Natural killer cell (primary cell): ENCODE results near the gene C12orf50. TPM values are rescaled to one million over a fixed set of nuclear protein-coding genes. Genes with fewer than 3 reads are reported as not detected.
A peak's percentile ranks its signal among the peaks of the same experiment; 100 is the strongest.

Experiments used
- ATAC-seq, 3 donors: fragments of 150-1000 bp in 2 of 3; fragments of 200-7000 bp in 1 of 3; cut with Tn5 transposase; 1 replicate in 1 of 3; 2 replicates in 2 of 3; pipeline ENCODE4 v1.10.0; 2021; ENCODE audit warnings: mild to moderate bottlenecking in 2 of 3, moderate library complexity in 2 of 3
- DNase-seq, 2 donors: peaks; one replicate each; pipeline versions ENCODE4 v3.0.0 to v3.0.0-alpha.2; 2013 to 2021; ENCODE audit warnings: mixed read lengths in 1 of 2
- H3K27ac ChIP-seq: one replicate; pipeline ENCODE4 v1.5.1; 2013; ENCODE audit warnings: mild to moderate bottlenecking, low read length
- H3K27me3 ChIP-seq: one replicate; pipeline ENCODE4 v1.6.1; 2013; ENCODE audit warnings: low read length; ENCODE audit not compliant: control insufficient read depth, insufficient read depth
- H3K36me3 ChIP-seq: one replicate; pipeline ENCODE4 v1.6.1; 2013; ENCODE audit warnings: low read length; ENCODE audit not compliant: control insufficient read depth, insufficient read depth
- H3K4me1 ChIP-seq: one replicate; pipeline ENCODE4 v1.6.1; 2013; ENCODE audit warnings: low read length; ENCODE audit not compliant: control insufficient read depth, insufficient read depth
- H3K4me3 ChIP-seq: one replicate; pipeline ENCODE4 v1.5.1; 2013; ENCODE audit warnings: low read length
- H3K9me3 ChIP-seq: one replicate; pipeline ENCODE4 v1.6.1; 2013; ENCODE audit warnings: low read length; ENCODE audit not compliant: control insufficient read depth, insufficient read depth
- H3K27ac Mint-ChIP-seq, 2 donors: one replicate each; pipeline ENCODE4 v1.8.0; 2022; ENCODE audit warnings: mild to moderate bottlenecking in 2 of 2, mixed read lengths in 2 of 2, moderate library complexity in 1 of 2
- H3K27me3 Mint-ChIP-seq, 2 donors: one replicate each; pipeline ENCODE4 v1.8.0; 2022; ENCODE audit warnings: low read depth in 2 of 2, mixed read lengths in 2 of 2
- H3K36me3 Mint-ChIP-seq: one replicate; pipeline ENCODE4 v1.8.0; 2022; ENCODE audit warnings: mixed read lengths
- H3K4me1 Mint-ChIP-seq, 2 donors: one replicate each; pipeline ENCODE4 v1.8.0; 2022; ENCODE audit warnings: mixed read lengths in 2 of 2
- H3K4me3 Mint-ChIP-seq: one replicate; pipeline ENCODE4 v1.8.0; 2022; ENCODE audit warnings: mild to moderate bottlenecking, moderate library complexity, mixed read lengths
- H3K9me3 Mint-ChIP-seq, 2 donors: one replicate each; pipeline ENCODE4 v1.8.0; 2022; ENCODE audit warnings: mixed read lengths in 2 of 2
- CTCF ChIP-seq: fragments of 200-600 bp; IDR thresholded peaks from one replicate; pipeline ENCODE4 v1.8.0; 2022; ENCODE audit warnings: antibody characterized with exemption
- WGBS: methylation state at CpG from one replicate; pipeline ENCODE4 v1.1.7; 2013; ENCODE audit warnings: missing lambda C conversion rate; ENCODE audit not compliant: insufficient coverage; 5-methylcytosine and 5-hydroxymethylcytosine counted together
- intact Hi-C: fragments of 100-400 bp; cut with micrococcal nuclease; formaldehyde crosslinking; loops from one replicate; pipeline ENCODE4 v1.14.2; 2022
- total RNA-seq, 4 donors: library from RNA; stranded (reverse); fragments of 120-200 nt in 1 of 4; gene quantifications; one replicate each; pipeline versions ENCODE4 v1.2.3 to v1.2.4, GENCODE V29; 2013 to 2022

Gene C12orf50
- total RNA-seq, 3 donors from 2014 or later (not counting 1 experiment from before 2014, with no cell fraction given): 0.18 TPM; not detected in 2

GRCh38 chr12:88001327-88001726, 27.9 kb downstream of the C12orf50 start:
- Mint-ChIP-seq H3K27me3 (peaks cover 0 to 17% of the 10 kb centered on the region in 2 donors), H3K36me3 (peaks cover 8% of the 10 kb centered on the region), H3K9me3 (peaks cover 2 to 7% of the 10 kb centered on the region in 2 donors), H3K4me3 (no peak overlapping the region), H3K4me1 (no peaks in the 10 kb centered on the region), H3K27ac (no peak overlapping the region)
- no peaks in the 10 kb centered on the region for H3K9me3 ChIP-seq
- H3K4me1 ChIP-seq: no peaks in the 10 kb centered on the region
- intact Hi-C loops: no loop called here
- DNase-seq (no peak), ATAC-seq (no peak)
- no peaks in the 10 kb centered on the region for H3K27me3 ChIP-seq
- WGBS: 54% methylated on average over 2 of the region's 2 CpGs
- no peak for TF ChIP-seq CTCF
- no peak overlapping the region for H3K27ac ChIP-seq
- H3K36me3 ChIP-seq: no peaks in the 10 kb centered on the region
- H3K4me3 ChIP-seq: no peak overlapping the region

- H3K27me3 ChIP-seq: no peaks in the 10 kb centered on the region
- H3K4me1 ChIP-seq: no peaks in the 10 kb centered on the region
- WGBS: 8% methylated on average over 8 of the region's 8 CpGs
- TF ChIP-seq CTCF: no peak
- DNase-seq (peak in 1 of 2 donors; percentile 61), ATAC-seq (peak in 1 of 3 donors; percentile 45)
- no peak overlapping the region for H3K27ac ChIP-seq
- no peaks in the 10 kb centered on the region for H3K36me3 ChIP-seq
- H3K36me3 Mint-ChIP-seq: no peaks in the 10 kb centered on the region
- no peak overlapping the region for H3K27ac Mint-ChIP-seq
- no peak overlapping the region for H3K4me3 ChIP-seq
- no peaks in the 10 kb centered on the region for H3K4me1 Mint-ChIP-seq
- no peaks in the 10 kb centered on the region for H3K9me3 ChIP-seq
- no peak overlapping the region for H3K4me3 Mint-ChIP-seq
- H3K27me3 Mint-ChIP-seq: peaks cover 0 to 17% of the 10 kb centered on the region in 2 donors
- peaks cover 0 to 2% of the 10 kb centered on the region in 2 donors for H3K9me3 Mint-ChIP-seq
- intact Hi-C loops: no loop called here
These were observed 33.5 kb downstream of the C12orf50 start for GRCh38 chr12:87995581-87996178.

- H3K4me1 Mint-ChIP-seq: no peaks in the 10 kb centered on the region
- DNase-seq (no peak), ATAC-seq (no peak)
- no peak overlapping the region for H3K4me3 ChIP-seq
- TF ChIP-seq CTCF: no peak
- no peaks in the 10 kb centered on the region for H3K9me3 ChIP-seq
- peaks cover 0 to 14% of the 10 kb centered on the region in 2 donors for H3K27me3 Mint-ChIP-seq
- H3K36me3 ChIP-seq: no peaks in the 10 kb centered on the region
- intact Hi-C loops: no loop called here
- no peak overlapping the region for H3K27ac Mint-ChIP-seq
- no peak overlapping the region for H3K4me3 Mint-ChIP-seq
- H3K9me3 Mint-ChIP-seq: peaks cover 0 to 2% of the 10 kb centered on the region in 2 donors
- H3K36me3 Mint-ChIP-seq: no peaks in the 10 kb centered on the region
- no peak overlapping the region for H3K27ac ChIP-seq
- no peaks in the 10 kb centered on the region for H3K27me3 ChIP-seq
- H3K4me1 ChIP-seq: no peaks in the 10 kb centered on the region
These were observed 37.7 kb downstream of the C12orf50 start for GRCh38 chr12:87991483-87991882.

- Histone ChIP-seq H3K4me3 (no peak overlapping the region), H3K27me3 (no peaks in the 10 kb centered on the region), H3K9me3 (no peaks in the 10 kb centered on the region), H3K4me1 (no peaks in the 10 kb centered on the region), H3K36me3 (no peaks in the 10 kb centered on the region), H3K27ac (no peak overlapping the region)
- Mint-ChIP-seq H3K4me1 (no peaks in the 10 kb centered on the region), H3K9me3 (peaks cover 0 to 2% of the 10 kb centered on the region in 2 donors), H3K27me3 (peaks cover 0 to 5% of the 10 kb centered on the region in 2 donors), H3K27ac (no peak overlapping the region), H3K36me3 (no peaks in the 10 kb centered on the region), H3K4me3 (no peak overlapping the region)
- 87% methylated on average over 2 of the region's 2 CpGs for WGBS
- no peak for ATAC-seq
- DNase-seq: no peak
- TF ChIP-seq CTCF: no peak
- intact Hi-C loops: no loop called here
These were observed 40.7 kb downstream of the C12orf50 start for GRCh38 chr12:87988534-87988933.
